K562 (cell line): ENCODE data around the gene MKRN1. TPM values are rescaled to one million over a fixed set of nuclear protein-coding genes. Genes with fewer than 3 reads are reported as not detected.

Experiments
- CBX3 ChIP-seq, 2 experiments: IDR thresholded peaks; 1 replicate in 1 of 2; 2 replicates in 1 of 2; pipeline ENCODE4 v1.6.1; 2012; ENCODE audit warnings: inconsistent platforms in 2 of 2, low read length in 2 of 2, borderline replicate concordance in 1 of 2, control low read depth in 1 of 2
- GATAD2B ChIP-seq: fragments of 450-650 bp; IDR thresholded peaks from 2 replicates; pipeline ENCODE4 v1.6.1; 2017; ENCODE audit warnings: mild to moderate bottlenecking, borderline replicate concordance
- HMGN3 ChIP-seq: IDR thresholded peaks from 2 replicates; pipeline ENCODE4 v1.6.1; 2011; ENCODE audit warnings: borderline replicate concordance, low read depth, mild to moderate bottlenecking, mixed read lengths, low read length; ENCODE audit not compliant: insufficient read length; ENCODE audit errors: extremely low read depth
- ILF3 ChIP-seq: fragments of 450-650 bp; IDR thresholded peaks from 2 replicates; pipeline ENCODE4 v1.6.1; 2018; ENCODE audit warnings: antibody characterized with exemption, mild to moderate bottlenecking, moderate library complexity, borderline replicate concordance
- KDM2B ChIP-seq: fragments of 250-450 bp; sonication (Bioruptor Pico); IDR thresholded peaks from 2 replicates; pipeline ENCODE4 v1.8.0; 2021; ENCODE audit warnings: mild to moderate bottlenecking, moderate library complexity
- KLF1 ChIP-seq: fragments of 450-650 bp; IDR thresholded peaks from 2 replicates; pipeline ENCODE4 v1.6.1; 2016; ENCODE audit warnings: missing genetic modification characterization, missing compliant biosample characterization
- MXI1 ChIP-seq: IDR thresholded peaks from 2 replicates; pipeline ENCODE4 v1.6.1; 2011; ENCODE audit warnings: low read depth, mild to moderate bottlenecking, improper control_type of control experiment, low read length
- PTRF ChIP-seq: fragments of 450-650 bp; IDR thresholded peaks from 2 replicates; pipeline ENCODE4 v1.6.1; 2016; ENCODE audit warnings: mild to moderate bottlenecking, missing genetic modification characterization, missing compliant biosample characterization
- RFX5 ChIP-seq: IDR thresholded peaks from 2 replicates; pipeline ENCODE4 v1.6.1; 2011; ENCODE audit warnings: low read depth, mild to moderate bottlenecking, improper control_type of control experiment, low read length
- SNIP1 ChIP-seq: fragments of 450-650 bp; IDR thresholded peaks from 2 replicates; pipeline ENCODE4 v1.7.1; 2017; ENCODE audit warnings: low read depth, mild to moderate bottlenecking
- U2AF1 ChIP-seq: fragments of 200-400 bp; formaldehyde crosslinking; optimal IDR thresholded peaks from 2 replicates; pipeline ENCODE3; 2017; ENCODE audit warnings: mild to moderate bottlenecking, low read depth, low read length, moderate library complexity
- ZNF561 ChIP-seq: fragments of 450-650 bp; formaldehyde crosslinking; conservative IDR thresholded peaks from 2 replicates; pipeline ENCODE4 v1.4.0; 2020; ENCODE audit warnings: mild to moderate bottlenecking, moderate library complexity
- polyA plus RNA-seq, 8 experiments: library from polyadenylated mRNA; depleted of rRNA in 4 of 8; stranded (reverse) in 5 of 8; unstranded in 3 of 8; fragments of >200 nt; fragmentation: Nextera tagmentation in 2 of 8; fragmentation: Illumina TruSeq in 1 of 8; extraction: Ambion mirVana in 2 of 8; extraction: Trizol in 1 of 8; gene quantifications; 2 replicates each; pipeline versions ENCODE4 v1.2.1 to v1.2.3, GENCODE V29; 2011 to 2014; ENCODE audit warnings: inconsistent platforms in 1 of 8, missing spikeins in 1 of 8
- total RNA-seq, 7 experiments: library from RNA; depleted of rRNA in 6 of 7; stranded (reverse); fragments of >200 nt in 6 of 7; fragmentation: Illumina TruSeq in 2 of 7; extraction: Trizol in 2 of 7; gene quantifications; 2 replicates each; pipeline versions ENCODE4 v1.2.1 to v1.2.3, GENCODE V29; 2011 to 2021; ENCODE audit warnings: low replicate concordance in 1 of 7
- TF ChIP-seq, protein P1 (sequence below), 2 experiments: fragments of 450-650 bp; formaldehyde crosslinking in 1 of 2; IDR thresholded peaks; 2 replicates each; pipeline versions ENCODE4 v1.4.0 to v1.6.1; 2014 to 2020; ENCODE audit warnings: mild to moderate bottlenecking in 2 of 2, borderline replicate concordance in 1 of 2, low read depth in 1 of 2
- TF ChIP-seq, protein P2 (sequence below): fragments of 450-650 bp; formaldehyde crosslinking; IDR thresholded peaks from 2 replicates; pipeline ENCODE4 v1.4.0; 2020; ENCODE audit warnings: mild to moderate bottlenecking, moderate library complexity
- TF ChIP-seq, protein P3 (sequence below): sonication (generic); formaldehyde crosslinking; IDR thresholded peaks from 2 replicates; pipeline ENCODE4 v1.8.1; 2023; ENCODE audit warnings: mild to moderate bottlenecking, missing genetic modification reagents

The MKRN1 gene
- total and polyA plus RNA-seq, 9 of the 15 experiments (the other 6 are each of a cell fraction or from before 2014, with no cell fraction given), result 30.5 to 90.3 (median 76.0) TPM

DNA sequence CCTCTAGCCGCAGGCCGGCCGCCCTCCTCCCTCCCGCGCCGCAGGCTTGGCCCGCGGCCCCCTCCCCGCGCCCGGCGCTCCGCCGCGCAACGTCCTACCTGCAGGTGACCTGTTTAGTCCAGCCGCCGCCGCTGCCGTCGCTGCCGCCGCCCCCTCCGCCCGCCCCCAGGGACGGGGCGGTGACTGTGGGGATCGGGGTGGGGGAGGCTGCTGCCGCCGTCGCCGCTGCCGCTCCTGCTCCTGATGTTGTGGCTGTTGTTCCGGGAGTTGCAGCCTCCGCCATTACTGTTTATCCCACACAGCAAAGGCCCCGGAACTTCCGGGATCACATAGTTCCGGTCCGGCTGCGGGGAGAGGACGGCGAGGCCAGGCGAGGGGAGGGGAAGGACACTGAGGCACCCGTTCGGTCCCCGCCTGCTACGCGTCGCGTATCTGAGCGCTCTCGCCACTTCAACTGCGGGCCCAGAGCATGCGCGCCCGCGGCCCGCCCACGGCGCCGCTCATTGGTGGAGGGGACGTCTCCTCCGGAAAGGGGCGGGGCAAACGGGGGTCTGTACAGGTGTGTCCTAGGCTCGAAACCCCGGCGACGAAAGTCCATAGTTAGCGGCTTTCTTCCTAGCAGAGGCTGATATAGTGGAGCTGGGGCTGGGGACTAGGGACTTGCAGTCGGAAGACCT, at the start of gene MKRN1 (continued):
- TF ChIP-seq, protein P1, sequence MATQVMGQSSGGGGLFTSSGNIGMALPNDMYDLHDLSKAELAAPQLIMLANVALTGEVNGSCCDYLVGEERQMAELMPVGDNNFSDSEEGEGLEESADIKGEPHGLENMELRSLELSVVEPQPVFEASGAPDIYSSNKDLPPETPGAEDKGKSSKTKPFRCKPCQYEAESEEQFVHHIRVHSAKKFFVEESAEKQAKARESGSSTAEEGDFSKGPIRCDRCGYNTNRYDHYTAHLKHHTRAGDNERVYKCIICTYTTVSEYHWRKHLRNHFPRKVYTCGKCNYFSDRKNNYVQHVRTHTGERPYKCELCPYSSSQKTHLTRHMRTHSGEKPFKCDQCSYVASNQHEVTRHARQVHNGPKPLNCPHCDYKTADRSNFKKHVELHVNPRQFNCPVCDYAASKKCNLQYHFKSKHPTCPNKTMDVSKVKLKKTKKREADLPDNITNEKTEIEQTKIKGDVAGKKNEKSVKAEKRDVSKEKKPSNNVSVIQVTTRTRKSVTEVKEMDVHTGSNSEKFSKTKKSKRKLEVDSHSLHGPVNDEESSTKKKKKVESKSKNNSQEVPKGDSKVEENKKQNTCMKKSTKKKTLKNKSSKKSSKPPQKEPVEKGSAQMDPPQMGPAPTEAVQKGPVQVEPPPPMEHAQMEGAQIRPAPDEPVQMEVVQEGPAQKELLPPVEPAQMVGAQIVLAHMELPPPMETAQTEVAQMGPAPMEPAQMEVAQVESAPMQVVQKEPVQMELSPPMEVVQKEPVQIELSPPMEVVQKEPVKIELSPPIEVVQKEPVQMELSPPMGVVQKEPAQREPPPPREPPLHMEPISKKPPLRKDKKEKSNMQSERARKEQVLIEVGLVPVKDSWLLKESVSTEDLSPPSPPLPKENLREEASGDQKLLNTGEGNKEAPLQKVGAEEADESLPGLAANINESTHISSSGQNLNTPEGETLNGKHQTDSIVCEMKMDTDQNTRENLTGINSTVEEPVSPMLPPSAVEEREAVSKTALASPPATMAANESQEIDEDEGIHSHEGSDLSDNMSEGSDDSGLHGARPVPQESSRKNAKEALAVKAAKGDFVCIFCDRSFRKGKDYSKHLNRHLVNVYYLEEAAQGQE (IDR thresholded peaks at IDR 0.05; ENCODE audit: borderline replicate concordance), result peak; percentile 70
- TF ChIP-seq, protein P1 (CRISPR knock-in tag; IDR thresholded peaks at IDR 0.05; ENCODE audit: low read depth), result no peak
- TF ChIP-seq HMGN3 (peak; percentile 93), KDM2B (CRISPR knock-in tag) (0 out of 2 replicates have a peak, but pooled peaks have one; percentile 62), KLF1 (tag) (peak; percentile 59; the same call in 1 of the 2 replicates), ZNF561 (no peak), CBX3 (IDR thresholded peaks at IDR 0.05; ENCODE audit: borderline replicate concordance in 1 of 2, low read length in 2 of 2) (peak in 1 of 2 experiments; percentile 85; a peak in 2 of 3 replicates), RFX5 (peak; percentile 18; the same call in 1 of the 2 replicates), U2AF1 (peak; percentile 62), PTRF (no peak), SNIP1 (peak; percentile 65; the same call in 1 of the 2 replicates), GATAD2B (peak; percentile 92), MXI1 (peak; percentile 76), ILF3 (peak; percentile 59; the same call in 1 of the 2 replicates)
- TF ChIP-seq, protein P2, sequence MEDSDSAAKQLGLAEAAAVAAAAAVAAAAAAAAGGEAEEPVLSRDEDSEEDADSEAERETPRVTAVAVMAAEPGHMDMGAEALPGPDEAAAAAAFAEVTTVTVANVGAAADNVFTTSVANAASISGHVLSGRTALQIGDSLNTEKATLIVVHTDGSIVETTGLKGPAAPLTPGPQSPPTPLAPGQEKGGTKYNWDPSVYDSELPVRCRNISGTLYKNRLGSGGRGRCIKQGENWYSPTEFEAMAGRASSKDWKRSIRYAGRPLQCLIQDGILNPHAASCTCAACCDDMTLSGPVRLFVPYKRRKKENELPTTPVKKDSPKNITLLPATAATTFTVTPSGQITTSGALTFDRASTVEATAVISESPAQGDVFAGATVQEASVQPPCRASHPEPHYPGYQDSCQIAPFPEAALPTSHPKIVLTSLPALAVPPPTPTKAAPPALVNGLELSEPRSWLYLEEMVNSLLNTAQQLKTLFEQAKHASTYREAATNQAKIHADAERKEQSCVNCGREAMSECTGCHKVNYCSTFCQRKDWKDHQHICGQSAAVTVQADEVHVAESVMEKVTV, result no peak
- TF ChIP-seq, protein P3, sequence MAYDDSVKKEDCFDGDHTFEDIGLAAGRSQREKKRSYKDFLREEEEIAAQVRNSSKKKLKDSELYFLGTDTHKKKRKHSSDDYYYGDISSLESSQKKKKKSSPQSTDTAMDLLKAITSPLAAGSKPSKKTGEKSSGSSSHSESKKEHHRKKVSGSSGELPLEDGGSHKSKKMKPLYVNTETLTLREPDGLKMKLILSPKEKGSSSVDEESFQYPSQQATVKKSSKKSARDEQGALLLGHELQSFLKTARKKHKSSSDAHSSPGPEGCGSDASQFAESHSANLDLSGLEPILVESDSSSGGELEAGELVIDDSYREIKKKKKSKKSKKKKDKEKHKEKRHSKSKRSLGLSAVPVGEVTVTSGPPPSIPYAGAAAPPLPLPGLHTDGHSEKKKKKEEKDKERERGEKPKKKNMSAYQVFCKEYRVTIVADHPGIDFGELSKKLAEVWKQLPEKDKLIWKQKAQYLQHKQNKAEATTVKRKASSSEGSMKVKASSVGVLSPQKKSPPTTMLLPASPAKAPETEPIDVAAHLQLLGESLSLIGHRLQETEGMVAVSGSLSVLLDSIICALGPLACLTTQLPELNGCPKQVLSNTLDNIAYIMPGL (CRISPR knock-in tag), result peak; percentile 0; the same call in 1 of the 2 replicates
